Ovary (tissue), 3 donors: ENCODE data around the gene FRG2B.
"Not testable (repeated sequence)": the region's sequence is repeated elsewhere in the genome, so short reads cannot be mapped to it uniquely, and the experiment has no call there.

ENCODE experiments used
- CTCF ChIP-seq, 3 donors: fragments of 450-650 bp in 2 of 3; fragments of 200-600 bp in 1 of 3; IDR thresholded peaks; one replicate each; pipeline versions ENCODE4 v1.5.1 to v1.8.0; 2016 to 2022; ENCODE audit warnings: antibody characterized with exemption in 3 of 3, mild to moderate bottlenecking in 1 of 3
- EP300 ChIP-seq: sonication (generic); formaldehyde crosslinking; IDR thresholded peaks from one replicate; pipeline ENCODE4 v1.6.1; 2017; ENCODE audit warnings: antibody characterized with exemption
- POLR2A ChIP-seq: fragments of 450-650 bp; IDR thresholded peaks from one replicate; pipeline ENCODE4 v1.6.1; 2017; ENCODE audit warnings: antibody characterized with exemption, mild to moderate bottlenecking, moderate library complexity
- donor health status: DM: no; HTN: no; CAD: no.

GRCh38 chr10:133622544-133622943 lies 4.1 kb downstream of the FRG2B start:
- not testable (repeated sequence) for TF ChIP-seq CTCF (IDR thresholded peaks at IDR 0.05); EP300; POLR2A
